Naive B cell (primary cell): ENCODE data around the gene SMYD1. TPM values are rescaled to one million over a fixed set of nuclear protein-coding genes. Genes with fewer than 3 reads are reported as not detected.

Experiments used
- ATAC-seq, 2 donors: fragments of 150-1000 bp; cut with Tn5 transposase; 2 replicates each; pipeline ENCODE4 v1.10.0; 2021; ENCODE audit warnings: low read depth in 2 of 2, mild to moderate bottlenecking in 2 of 2, moderate library complexity in 2 of 2
- DNase-seq: peaks from one replicate; pipeline ENCODE4 v3.0.0; 2022
- H3K27ac Mint-ChIP-seq, 6 donors: one replicate each; pipeline ENCODE4 v1.8.0; 2020 to 2022; ENCODE audit warnings: mild to moderate bottlenecking in 6 of 6, mixed read lengths in 6 of 6, moderate library complexity in 5 of 6, inconsistent platforms in 2 of 6
- H3K27me3 Mint-ChIP-seq, 3 donors: one replicate each; pipeline ENCODE4 v1.8.0; 2021 to 2022; ENCODE audit warnings: mixed read lengths in 3 of 3, mild to moderate bottlenecking in 1 of 3
- H3K36me3 Mint-ChIP-seq, 2 donors: one replicate each; pipeline ENCODE4 v1.8.0; 2020 to 2022; ENCODE audit warnings: mixed read lengths in 2 of 2, inconsistent platforms in 1 of 2, mild to moderate bottlenecking in 1 of 2
- H3K4me1 Mint-ChIP-seq, 3 donors: one replicate each; pipeline ENCODE4 v1.8.0; 2020 to 2022; ENCODE audit warnings: mixed read lengths in 3 of 3, inconsistent platforms in 1 of 3, mild to moderate bottlenecking in 1 of 3, moderate library complexity in 1 of 3
- H3K4me3 Mint-ChIP-seq, 8 donors: one replicate each; pipeline ENCODE4 v1.8.0; 2020 to 2022; ENCODE audit warnings: mild to moderate bottlenecking in 8 of 8, mixed read lengths in 8 of 8, moderate library complexity in 8 of 8, inconsistent platforms in 2 of 8
- H3K9me3 Mint-ChIP-seq, 7 donors: one replicate each; pipeline ENCODE4 v1.8.0; 2020 to 2022; ENCODE audit warnings: mixed read lengths in 7 of 7, mild to moderate bottlenecking in 5 of 7, inconsistent platforms in 2 of 7, moderate library complexity in 1 of 7
- polyA plus RNA-seq, 6 donors: library from polyadenylated mRNA; unstranded; fragments of 300-500 nt; fragmentation: Illumina TruSeq; gene quantifications; one replicate each; pipeline ENCODE4 v1.2.3, GENCODE V29; 2021; ENCODE audit warnings: low read depth in 6 of 6

Gene SMYD1
- polyA plus RNA-seq, 6 donors from 2014 or later = not detected

DNA sequence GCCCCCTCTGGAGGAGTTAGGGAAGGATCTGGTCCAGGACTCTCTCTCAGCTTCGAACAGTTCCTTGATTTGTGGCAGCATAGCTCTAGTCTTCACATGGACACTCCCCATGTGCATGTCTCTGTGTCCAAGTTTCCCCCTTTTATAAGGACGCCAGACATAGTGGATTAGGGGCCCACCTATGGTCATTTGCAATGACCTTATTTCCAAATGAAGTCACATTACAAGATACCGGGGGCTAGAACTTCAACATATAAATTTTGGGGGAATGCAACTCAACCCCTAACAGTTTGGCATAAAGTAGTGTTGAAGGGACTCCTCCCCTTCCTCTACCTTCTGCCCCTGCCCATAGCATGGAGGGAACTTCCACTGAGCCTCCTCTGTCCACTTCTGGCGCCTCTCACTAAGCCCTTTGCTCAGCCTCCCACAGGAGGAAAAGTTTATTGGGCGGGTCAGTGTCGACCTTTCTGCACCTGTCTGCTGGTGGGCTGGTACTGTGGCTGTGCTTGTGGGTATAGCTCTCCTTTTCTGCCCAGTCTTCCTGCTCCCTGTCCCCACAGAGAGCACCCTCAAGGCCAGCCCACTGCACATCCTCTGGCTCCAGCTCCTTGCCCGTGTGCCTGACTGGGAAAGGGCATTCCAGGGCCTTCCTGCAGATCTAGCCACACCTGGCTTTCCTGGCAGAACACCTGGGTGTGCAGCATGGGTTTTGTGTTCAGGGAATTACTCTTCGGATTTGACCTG, 54.7 kb downstream of the SMYD1 start:
- Mint-ChIP-seq H3K4me1 (no peaks in the 10 kb centered on the region), H3K36me3 (no peaks in the 10 kb centered on the region), H3K4me3 (no peak overlapping the region)

DNA sequence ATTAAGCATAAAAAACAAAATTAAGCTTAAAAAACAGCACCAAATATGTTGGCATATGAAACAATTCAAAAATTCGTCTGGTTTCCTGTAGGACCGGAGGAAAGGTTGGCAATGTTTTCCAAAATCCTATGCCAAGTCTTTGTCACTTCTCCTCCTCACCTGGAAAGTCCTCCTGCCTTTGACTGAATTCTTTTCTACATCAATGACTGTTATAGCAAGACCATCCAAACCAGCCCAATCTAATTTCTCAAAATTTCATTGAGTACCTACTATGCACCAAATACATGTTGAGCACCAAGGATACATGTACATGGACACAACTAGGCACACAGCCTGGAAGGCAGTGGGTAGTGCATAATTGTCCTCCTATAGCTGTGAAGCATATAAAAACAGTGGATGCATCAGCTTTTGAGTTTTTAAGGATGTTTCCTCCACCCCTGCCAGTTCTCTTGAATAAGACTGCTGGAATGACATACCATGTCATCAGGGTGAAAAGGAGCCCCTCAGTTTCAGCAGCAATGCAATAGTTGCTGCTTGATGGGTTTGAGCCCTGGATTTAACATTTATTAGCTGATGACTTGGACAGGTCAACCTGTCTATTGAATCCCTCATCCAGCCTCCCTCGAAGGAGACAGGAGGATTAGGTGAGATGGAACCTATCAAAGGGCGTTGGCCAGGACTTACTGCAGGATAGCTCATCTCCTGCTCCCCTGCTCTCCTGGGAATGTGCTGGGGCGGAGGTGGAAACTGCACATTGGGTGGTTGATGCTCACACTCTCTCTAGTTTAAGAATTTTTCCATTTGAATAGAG, 55.7 kb downstream of the SMYD1 start:
- no peak overlapping the region for H3K4me3 Mint-ChIP-seq
- no peaks in the 10 kb centered on the region for H3K4me1 Mint-ChIP-seq
- ATAC-seq = no peak
- H3K9me3 Mint-ChIP-seq = peaks cover 0 to 2% (median 0%) of the 10 kb centered on the region in 7 donors
- no peak overlapping the region for H3K27ac Mint-ChIP-seq
- peaks cover 6 to 51% (median 45%) of the 10 kb centered on the region in 3 donors for H3K27me3 Mint-ChIP-seq
- no peak for DNase-seq
- no peaks in the 10 kb centered on the region for H3K36me3 Mint-ChIP-seq

More for the DNA sequence above, 54.7 kb downstream of the SMYD1 start:
- H3K9me3 Mint-ChIP-seq = no peaks in the 10 kb centered on the region
- DNase-seq (no peak), ATAC-seq (no peak)
- no peak overlapping the region for H3K27ac Mint-ChIP-seq
- peaks cover 10 to 54% (median 49%) of the 10 kb centered on the region in 3 donors for H3K27me3 Mint-ChIP-seq

- no peak for ATAC-seq
- Mint-ChIP-seq H3K4me1 (no peaks in the 10 kb centered on the region), H3K4me3 (no peak overlapping the region), H3K36me3 (no peaks in the 10 kb centered on the region), H3K27me3 (peaks cover 12 to 46% (median 44%) of the 10 kb centered on the region in 3 donors), H3K9me3 (peaks cover 0 to 2% (median 0%) of the 10 kb centered on the region in 7 donors), H3K27ac (no peak overlapping the region)
- DNase-seq = no peak
Observed at GRCh38 chr2:88123975-88124917, 56.6 kb downstream of the SMYD1 start.

DNA sequence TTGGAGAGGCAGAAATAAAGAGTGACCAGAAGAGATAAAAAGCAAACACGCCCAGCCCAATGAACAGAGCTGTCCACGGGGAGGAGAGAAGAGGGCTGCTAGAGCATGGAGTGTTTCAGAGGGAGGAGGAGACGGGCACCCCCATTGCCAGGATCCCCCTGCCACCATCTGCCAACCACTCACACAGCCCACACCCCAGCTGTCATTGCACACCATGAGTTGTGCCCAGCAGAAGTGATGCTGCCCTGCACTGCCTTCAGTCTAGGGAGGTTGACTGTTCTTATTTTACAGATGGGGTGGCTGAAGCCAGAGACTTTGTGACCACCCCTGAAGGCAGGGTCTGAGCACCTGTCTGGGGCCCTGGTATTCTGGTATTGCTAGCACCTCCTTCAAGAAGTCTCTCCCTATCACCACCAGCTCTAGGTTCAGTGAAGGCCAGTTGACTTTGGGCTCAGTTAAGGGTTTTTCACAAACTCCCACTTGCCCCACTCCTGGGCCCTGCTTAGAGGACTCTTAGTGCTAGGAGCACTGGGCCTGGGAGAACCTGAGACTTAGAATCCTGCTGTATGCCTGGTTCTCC, 57.8 kb downstream of the SMYD1 start:
- Mint-ChIP-seq H3K36me3 (no peaks in the 10 kb centered on the region), H3K4me3 (no peak overlapping the region), H3K4me1 (no peaks in the 10 kb centered on the region), H3K27ac (no peak overlapping the region), H3K9me3 (peaks cover 0 to 2% (median 0%) of the 10 kb centered on the region in 7 donors), H3K27me3 (peaks cover 14 to 55% (median 46%) of the 10 kb centered on the region in 3 donors)
- no peak for ATAC-seq
- no peak for DNase-seq

GRCh38 chr2:88125924-88126771, 58.5 kb downstream of the SMYD1 start:
- no peak for ATAC-seq
- H3K27me3 Mint-ChIP-seq = peaks cover 14 to 50% (median 41%) of the 10 kb centered on the region in 3 donors
- H3K36me3 Mint-ChIP-seq = no peaks in the 10 kb centered on the region
- H3K4me1 Mint-ChIP-seq = no peaks in the 10 kb centered on the region
- peaks cover 0 to 2% (median 0%) of the 10 kb centered on the region in 7 donors for H3K9me3 Mint-ChIP-seq
- no peak overlapping the region for H3K4me3 Mint-ChIP-seq
- no peak for DNase-seq
- H3K27ac Mint-ChIP-seq = peak overlapping the region in 2 of 6 donors; percentile 31 to 57

DNA sequence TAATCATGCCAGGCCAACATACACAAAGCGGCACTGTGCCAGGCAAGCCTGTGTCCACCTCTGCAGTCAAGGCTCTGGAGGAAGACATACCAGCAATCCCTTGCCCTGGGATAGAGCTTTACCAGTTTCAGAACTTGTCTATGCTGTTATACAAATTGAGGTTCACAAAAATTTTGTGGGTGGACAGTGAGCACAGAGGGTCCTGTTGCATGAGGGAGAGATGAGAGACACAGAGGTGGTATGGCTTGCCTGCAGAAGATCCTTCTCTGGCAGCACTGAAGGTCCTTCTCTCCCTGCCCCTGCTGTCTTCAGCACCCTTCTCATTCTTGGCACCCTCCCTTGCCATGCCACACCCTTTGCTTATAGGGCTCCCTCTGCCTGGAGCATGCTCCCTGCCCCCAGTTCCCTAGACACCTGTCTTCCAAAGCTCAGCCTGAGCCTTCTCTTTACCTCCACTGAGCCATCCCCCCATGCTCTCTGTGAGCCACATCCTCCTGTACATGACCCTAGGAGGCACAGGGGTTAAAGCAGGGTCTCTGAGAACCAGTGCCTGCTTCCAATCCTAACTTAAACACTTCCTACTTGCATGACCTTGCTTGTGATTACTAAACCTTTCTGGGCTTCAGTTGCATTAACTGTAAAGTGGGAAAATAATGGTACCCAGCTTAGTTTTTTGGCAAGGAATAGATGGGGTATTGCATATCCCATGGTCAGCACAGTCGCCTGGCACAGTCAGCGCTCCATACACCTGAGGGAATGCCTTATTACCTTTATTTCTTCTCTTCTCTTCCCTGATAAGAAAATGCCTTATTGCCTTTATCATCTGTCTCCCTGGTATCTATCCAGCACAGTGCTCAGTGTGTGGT, 59.4 kb downstream of the SMYD1 start:
- peaks cover 0 to 2% (median 0%) of the 10 kb centered on the region in 7 donors for H3K9me3 Mint-ChIP-seq
- peak overlapping the region in 2 of 6 donors; percentile 31 to 57 for H3K27ac Mint-ChIP-seq
- H3K4me3 Mint-ChIP-seq = no peak overlapping the region
- H3K36me3 Mint-ChIP-seq = no peaks in the 10 kb centered on the region
- DNase-seq = no peak
- H3K27me3 Mint-ChIP-seq = peaks cover 14 to 47% (median 42%) of the 10 kb centered on the region in 3 donors
- H3K4me1 Mint-ChIP-seq = no peaks in the 10 kb centered on the region
- ATAC-seq = no peak

GRCh38 chr2:88127638-88127887, 59.9 kb downstream of the SMYD1 start:
- no peak overlapping the region for H3K27ac Mint-ChIP-seq
- H3K4me1 Mint-ChIP-seq = no peaks in the 10 kb centered on the region
- H3K4me3 Mint-ChIP-seq = peak overlapping the region in 1 of 8 donors; percentile 23
- ATAC-seq = no peak
- no peak for DNase-seq
- H3K27me3 Mint-ChIP-seq = peaks cover 14 to 47% (median 37%) of the 10 kb centered on the region in 3 donors
- H3K9me3 Mint-ChIP-seq = peaks cover 0 to 2% (median 0%) of the 10 kb centered on the region in 7 donors
- no peaks in the 10 kb centered on the region for H3K36me3 Mint-ChIP-seq

DNA sequence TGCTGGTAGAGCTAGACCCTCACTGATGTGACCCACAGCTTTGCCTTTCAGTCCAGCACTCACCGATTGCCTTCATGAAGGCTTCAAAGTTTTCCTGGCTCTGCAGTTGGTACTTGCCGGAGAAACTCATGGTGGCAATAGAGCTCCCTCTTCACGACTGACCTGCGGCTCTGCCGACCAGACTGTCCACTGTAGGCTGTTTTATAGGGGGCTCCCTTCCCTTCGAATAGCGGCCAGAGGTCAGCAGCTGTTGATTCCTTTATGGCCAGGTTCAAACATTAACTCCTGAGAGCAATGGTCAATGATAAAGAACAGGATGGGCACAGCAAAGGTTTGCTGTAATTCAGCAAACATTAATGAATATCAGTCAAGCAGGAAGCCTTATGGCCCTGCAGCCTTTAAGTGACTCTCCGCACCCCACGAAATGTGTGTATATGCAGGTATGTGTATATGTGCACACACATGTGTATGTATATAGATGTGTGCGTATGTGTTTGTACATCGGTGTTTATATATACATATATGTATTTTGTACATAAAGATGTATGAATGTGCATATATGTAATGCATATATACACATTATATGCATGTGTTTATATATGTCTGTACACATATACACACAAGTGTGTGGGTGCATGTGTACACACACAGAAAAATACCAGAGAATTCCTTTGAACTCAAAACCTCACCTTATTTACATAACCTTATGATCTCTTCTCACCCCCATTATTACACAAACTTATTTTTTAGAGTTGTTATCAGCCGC, 60.4 kb downstream of the SMYD1 start, which contains the start of gene FABP1:
Gene FABP1 (minus strand): TSS at position 175 of the 766 bp plus-strand sequence. CDS start 45 bp downstream, at position 130.
- DNase-seq (no peak), ATAC-seq (no peak)
- no peaks in the 10 kb centered on the region for H3K4me1 Mint-ChIP-seq
- no peaks in the 10 kb centered on the region for H3K36me3 Mint-ChIP-seq
- peaks cover 14 to 47% (median 34%) of the 10 kb centered on the region in 3 donors for H3K27me3 Mint-ChIP-seq
- H3K9me3 Mint-ChIP-seq = peaks cover 0 to 2% (median 0%) of the 10 kb centered on the region in 7 donors
- H3K4me3 Mint-ChIP-seq = peak within 1 kb of the TSS in 1 of 8 donors; percentile 23
- peak within 1 kb of the TSS in 1 of 6 donors; percentile 71 for H3K27ac Mint-ChIP-seq

DNA sequence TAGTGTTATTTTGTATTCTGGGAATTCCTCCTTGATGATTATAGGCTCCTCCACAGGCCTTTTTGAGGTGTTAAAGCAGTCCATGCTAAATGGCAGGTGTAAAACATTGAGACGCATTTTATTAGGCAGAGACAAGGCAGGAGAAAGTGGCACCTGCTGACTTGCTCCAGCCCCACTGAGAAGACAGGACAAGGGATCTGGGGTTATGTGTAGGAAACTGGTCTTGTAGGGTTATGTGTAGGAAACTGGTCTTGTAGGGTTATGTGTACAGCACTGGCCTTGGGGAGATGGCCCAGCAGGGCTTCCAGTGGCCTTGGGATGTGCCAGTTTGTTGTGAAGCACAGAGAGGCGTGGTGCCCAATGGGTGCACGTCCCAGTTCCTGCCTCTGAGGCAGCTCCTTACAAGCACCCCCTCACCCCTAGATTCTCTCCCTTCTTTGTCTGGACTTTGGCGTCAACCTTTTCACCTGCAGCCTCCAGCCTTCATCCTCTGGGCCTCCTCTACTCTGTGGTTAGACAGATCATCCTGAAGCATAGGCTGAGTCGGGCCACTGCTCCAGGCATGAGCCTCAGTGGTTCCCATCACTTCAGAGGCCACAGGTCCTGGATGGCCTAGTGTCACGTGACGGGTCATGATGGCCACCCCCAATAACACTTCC, 61.2 kb downstream of the SMYD1 start:
- Mint-ChIP-seq H3K4me1 (no peaks in the 10 kb centered on the region), H3K4me3 (no peak overlapping the region), H3K36me3 (no peaks in the 10 kb centered on the region), H3K9me3 (peaks cover 0 to 2% (median 0%) of the 10 kb centered on the region in 7 donors), H3K27me3 (peaks cover 14 to 47% (median 34%) of the 10 kb centered on the region in 3 donors), H3K27ac (peak overlapping the region in 1 of 6 donors; percentile 71)
- ATAC-seq (no peak), DNase-seq (no peak)

DNA sequence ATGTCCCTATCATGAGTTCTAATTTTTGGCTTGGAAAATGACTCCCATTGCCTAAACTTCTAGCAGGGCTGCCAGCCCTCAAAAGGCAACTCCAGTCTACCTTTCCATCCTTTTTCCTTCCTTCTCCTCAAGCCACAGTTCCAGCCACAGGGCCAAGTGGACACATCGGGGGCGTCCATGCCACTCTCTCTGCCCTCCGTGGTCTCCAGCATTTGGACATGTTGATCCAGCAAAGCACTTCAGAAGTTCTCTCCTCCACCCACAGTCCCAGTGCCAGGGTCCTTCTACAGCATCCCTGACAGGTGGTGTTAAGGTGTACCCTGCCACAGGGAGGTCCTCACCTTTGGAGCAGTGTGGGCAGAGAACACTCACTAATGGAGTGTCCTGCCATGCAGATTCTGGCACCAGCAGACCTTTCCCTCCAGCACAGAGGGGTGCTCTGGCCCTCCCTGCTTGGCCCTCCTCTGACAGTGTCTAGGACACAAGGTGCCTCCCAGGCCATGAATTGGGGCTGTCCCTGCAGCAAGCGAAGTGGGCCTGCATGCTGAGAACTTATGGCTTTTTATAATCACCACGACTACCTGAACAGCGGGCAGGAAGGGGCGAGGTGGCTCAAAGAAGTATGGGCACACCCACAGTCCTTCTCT, 61.8 kb downstream of the SMYD1 start:
- Mint-ChIP-seq H3K4me3 (no peak overlapping the region), H3K27ac (no peak overlapping the region), H3K27me3 (peaks cover 14 to 47% (median 34%) of the 10 kb centered on the region in 3 donors), H3K9me3 (peaks cover 0 to 2% (median 0%) of the 10 kb centered on the region in 7 donors), H3K4me1 (no peaks in the 10 kb centered on the region), H3K36me3 (no peaks in the 10 kb centered on the region)
- ATAC-seq (no peak), DNase-seq (no peak)
